HG03196 (cell line): Measurements from ENCODE around the gene TIAM1.

ENCODE experiments used
- ATAC-seq: cut with Tn5 transposase; IDR thresholded peaks from one replicate; pipeline ENCODE4 v1.9.1; 2021; ENCODE audit not compliant: unreplicated experiment

Gene TIAM1

GRCh38 chr21:31354122-31354521 is 10.1 kb upstream of the TIAM1 start:
- no peak for ATAC-seq

GRCh38 chr21:31352836-31353235 is 8.8 kb upstream of the TIAM1 start:
- ATAC-seq = no peak

GRCh38 chr21:31351960-31352359 is 7.9 kb upstream of the TIAM1 start:
- ATAC-seq = no peak

- no peak for ATAC-seq
Observed at GRCh38 chr21:31351438-31351837, 7.4 kb upstream of the TIAM1 start.

GRCh38 chr21:31349208-31349607 is 5.1 kb upstream of the TIAM1 start:
- no peak for ATAC-seq

GRCh38 chr21:31348188-31348587 is 4.1 kb upstream of the TIAM1 start:
- no peak for ATAC-seq

GRCh38 chr21:31347435-31348032 is 3.5 kb upstream of the TIAM1 start:
- ATAC-seq = no peak

GRCh38 chr21:31346256-31346821 is 2.3 kb upstream of the TIAM1 start:
- ATAC-seq = no peak

GRCh38 chr21:31345136-31345535 is 1.1 kb upstream of the TIAM1 start:
- ATAC-seq = no peak

GRCh38 chr21:31343030-31343510 is 991 bp downstream of the TIAM1 start:
- ATAC-seq = no peak

GRCh38 chr21:31342348-31342747 is 1.7 kb downstream of the TIAM1 start:
- ATAC-seq = no peak

- no peak for ATAC-seq
Observed at GRCh38 chr21:31340942-31341487, 3.0 kb downstream of the TIAM1 start.

GRCh38 chr21:31340514-31340913 is 3.5 kb downstream of the TIAM1 start:
- ATAC-seq = no peak

- ATAC-seq = no peak
Observed at GRCh38 chr21:31339721-31340120, 4.3 kb downstream of the TIAM1 start.

GRCh38 chr21:31338908-31339368 is 5.1 kb downstream of the TIAM1 start:
- no peak for ATAC-seq

GRCh38 chr21:31337996-31338907 is 5.8 kb downstream of the TIAM1 start:
- ATAC-seq = no peak

- ATAC-seq = no peak
Observed at GRCh38 chr21:31337086-31337485, 7.0 kb downstream of the TIAM1 start.

GRCh38 chr21:31336739-31337040 is 7.4 kb downstream of the TIAM1 start:
- no peak for ATAC-seq

GRCh38 chr21:31335957-31336738 is 7.9 kb downstream of the TIAM1 start:
- ATAC-seq = no peak

- no peak for ATAC-seq
Observed at GRCh38 chr21:31334648-31335121, 9.4 kb downstream of the TIAM1 start.

GRCh38 chr21:31332525-31332924 is 11.5 kb downstream of the TIAM1 start:
- no peak for ATAC-seq
